ENCODE results near the gene XYLT2. TPM values are rescaled to one million over a fixed set of nuclear protein-coding genes. Genes with fewer than 3 reads are reported as not detected.
A peak's percentile ranks its signal among the peaks of the same experiment; 100 is the strongest.

Gene XYLT2
- total and polyA plus RNA-seq, 2 of the 13 experiments (the other 11 are each of a cell fraction or from before 2014, with no cell fraction given): 17.0 to 22.1 TPM

GRCh38 chr17:50365165-50365564 is 19.2 kb downstream of the XYLT2 start:
- DNase-seq (ENCODE audit: low spot score) (no peak), FAIRE-seq (no peak), ATAC-seq (no peak)
- POLR2A ChIA-PET: interaction anchor here (2.0 kb wide), 1 partner anchor 32 kb away, joined by 12 read pairs; the partner anchor contains the start of gene LRRC59
- Histone ChIP-seq H3K36me3 (replicated peaks in 1 of 2; ENCODE audit: control insufficient read depth in 1 of 2, insufficient read depth in 2 of 2, low read length in 2 of 2) (peaks cover 28 to 51% of the 10 kb centered on the region in 2 experiments), H3K27me3 (ENCODE audit: control insufficient read depth in 1 of 2, insufficient read depth in 2 of 2, low read length in 2 of 2) (no peaks in the 10 kb centered on the region), H3K9me3 (ENCODE audit: low read length) (no peaks in the 10 kb centered on the region), H4K20me1 (ENCODE audit: insufficient read depth, low read length) (no peaks in the 10 kb centered on the region), H3K27ac (ENCODE audit: extremely low read length, insufficient read depth, low read length) (no peak overlapping the region), H3K4me3 (replicated peaks in 1 of 3; ENCODE audit: insufficient read depth in 1 of 3, low read depth in 2 of 3, low read length in 3 of 3) (no peak overlapping the region), H3K4me2 (ENCODE audit: low read depth, low read length) (no peak overlapping the region), H3K9ac (ENCODE audit: insufficient read depth, low read depth, low read length) (no peak overlapping the region), H2AFZ (ENCODE audit: low read length) (no peak overlapping the region), H3K79me2 (ENCODE audit: insufficient read depth, low read length) (peaks cover 7% of the 10 kb centered on the region), H3K4me1 (ENCODE audit: insufficient read depth, low read length) (peaks cover 30% of the 10 kb centered on the region)
- BruUV-seq (replicated peaks): no TSS peak
- WGBS (ENCODE audit: low lambda C conversion rate): 76% methylated on average over 2 of the region's 2 CpGs
- in situ Hi-C loops (cut with HindIII; ENCODE audit: extremely low pct_ligation_motif_present, low pct_unique_long_range_greater_than_20kb) (no loop called here), intact Hi-C loops (cut with micrococcal nuclease; ENCODE audit: unreplicated experiment) (no loop called here)
- CTCF ChIA-PET (ENCODE audit: low intra/inter-chr PET ratio, low total read pairs): no interaction called here
- TF ChIP-seq NCOA2 (CRISPR knock-in tag; IDR thresholded peaks at IDR 0.05) (no peak), ZNF652 (CRISPR knock-in tag; IDR thresholded peaks at IDR 0.05; ENCODE audit: borderline replicate concordance, low read depth) (peak; percentile 77)

- in situ Hi-C loops (cut with HindIII; ENCODE audit: extremely low pct_ligation_motif_present, low pct_unique_long_range_greater_than_20kb) (no loop called here), intact Hi-C loops (cut with micrococcal nuclease; ENCODE audit: unreplicated experiment) (no loop called here)
- ChIA-PET POLR2A (interaction anchor here (2.0 kb wide), 1 partner anchor 31 kb away, joined by 12 read pairs; the partner anchor contains the start of gene LRRC59), CTCF (ENCODE audit: low intra/inter-chr PET ratio, low total read pairs) (no interaction called here)
- H3K79me2 ChIP-seq (ENCODE audit: insufficient read depth, low read length): peaks cover 13% of the 10 kb centered on the region
- peaks cover 37% of the 10 kb centered on the region for H3K4me1 ChIP-seq (ENCODE audit: insufficient read depth, low read length)
- no peaks in the 10 kb centered on the region for H3K27me3 ChIP-seq (ENCODE audit: control insufficient read depth in 1 of 2, insufficient read depth in 2 of 2, low read length in 2 of 2)
- no peaks in the 10 kb centered on the region for H3K9me3 ChIP-seq (ENCODE audit: low read length)
- FAIRE-seq: no peak
- no peak for DNase-seq (ENCODE audit: low spot score)
- H3K4me2 ChIP-seq (ENCODE audit: low read depth, low read length): no peak overlapping the region
- no peak overlapping the region for H3K4me3 ChIP-seq (replicated peaks in 1 of 3; ENCODE audit: insufficient read depth in 1 of 3, low read depth in 2 of 3, low read length in 3 of 3)
- no peak for ATAC-seq
- WGBS (ENCODE audit: low lambda C conversion rate): 94% methylated on average over 14 of the region's 14 CpGs
- no peak overlapping the region for H2AFZ ChIP-seq (ENCODE audit: low read length)
- peaks cover 33 to 57% of the 10 kb centered on the region in 2 experiments for H3K36me3 ChIP-seq (replicated peaks in 1 of 2; ENCODE audit: control insufficient read depth in 1 of 2, insufficient read depth in 2 of 2, low read length in 2 of 2)
- no peak overlapping the region for H3K9ac ChIP-seq (ENCODE audit: insufficient read depth, low read depth, low read length)
- H3K27ac ChIP-seq (ENCODE audit: extremely low read length, insufficient read depth, low read length): no peak overlapping the region
- BruUV-seq (replicated peaks): no TSS peak
- H4K20me1 ChIP-seq (ENCODE audit: insufficient read depth, low read length): no peaks in the 10 kb centered on the region
- TF ChIP-seq CREB3 (CRISPR knock-in tag; IDR thresholded peaks at IDR 0.05): no peak
- peak; percentile 24 for TF ChIP-seq AGO2 (optimal IDR thresholded peaks at IDR 0.05; ENCODE audit: low read depth, low read length)
- no peak for TF ChIP-seq HCFC1 (IDR thresholded peaks at IDR 0.05; ENCODE audit: low read depth, low read length)
- TF ChIP-seq POLR2G (IDR thresholded peaks at IDR 0.05; ENCODE audit: low read depth, low read length): peak; percentile 24; the same call in 1 of the 2 replicates
- TF ChIP-seq RERE (CRISPR knock-in tag; IDR thresholded peaks at IDR 0.05; ENCODE audit: low read depth): no peak
- TF ChIP-seq CHD4 (IDR thresholded peaks at IDR 0.05; ENCODE audit: borderline replicate concordance, low read length): no peak
- no peak for TF ChIP-seq TAF1 (CRISPR knock-in tag; IDR thresholded peaks at IDR 0.05)
- TF ChIP-seq KLF16 (CRISPR knock-in tag; IDR thresholded peaks at IDR 0.05): no peak
- TF ChIP-seq ZNF580 (CRISPR knock-in tag; IDR thresholded peaks at IDR 0.05; ENCODE audit: borderline replicate concordance, low read depth): no peak
Observed at GRCh38 chr17:50365649-50366393, 19.9 kb downstream of the XYLT2 start.

Measured in HepG2 (cell line).